GM12878 (cell line): ENCODE data around the gene IGF1R. TPM values are rescaled to one million over a fixed set of nuclear protein-coding genes. Genes with fewer than 3 reads are reported as not detected.

Source experiments
- ATAC-seq: fragments of 200-7000 bp; cut with Tn5 transposase; 3 replicates; pipeline ENCODE4 v1.9.1; 2020; ENCODE audit warnings: mild to moderate bottlenecking, moderate library complexity
- BruUV-seq: library from RNA; stranded (reverse); fragments of 400-500 nt; replicated peaks from 2 replicates; lab custom pipeline; 2021; lab: Mats Ljungman, UMichigan
- CTCF ChIA-PET: fragments of 300-600 bp; sonication (Branson Sonifier 250); formaldehyde crosslinking; extraction: SDS; loops from one replicate; lab custom pipeline; 2021; ENCODE audit warnings: inconsistent platforms; lab: Yijun Ruan, JAX
- POLR2A ChIA-PET: fragments of 350-600 bp; formaldehyde crosslinking; extraction: SDS; loops from one replicate; lab custom pipeline; 2021; ENCODE audit warnings: inconsistent platforms; lab: Charles Lee
- RAD21 ChIA-PET: fragments of 300-600 bp; sonication (Branson Sonifier 250); formaldehyde crosslinking; loops from one replicate; lab custom pipeline; 2023; ENCODE audit warnings: antibody characterized with exemption; ENCODE audit not compliant: unreplicated experiment; lab: Charles Lee
- SMC1A ChIA-PET: fragments of 300-600 bp; sonication (Branson Sonifier 250); formaldehyde crosslinking; loops from one replicate; lab custom pipeline; 2023; ENCODE audit not compliant: unreplicated experiment, uncharacterized antibody; lab: Charles Lee
- DNase-seq: peaks from one replicate; pipeline ENCODE4 v3.0.0-alpha.2; 2011; ENCODE audit warnings: low read depth, low spot score
- FAIRE-seq: peaks from 3 replicates; lab custom pipeline; 2011; peaks lifted over from hg19 to GRCh38; lab: Jason Lieb, UNC
- H2AFZ ChIP-seq: 2 replicates; pipeline ENCODE4 v1.6.0; 2011; ENCODE audit warnings: low read depth, low read length, control low read depth; ENCODE audit not compliant: control insufficient read depth
- H3K27ac ChIP-seq: 2 replicates; pipeline ENCODE4 v1.5.1; 2011; ENCODE audit warnings: control low read depth; ENCODE audit not compliant: control insufficient read depth, insufficient read depth
- H3K27me3 ChIP-seq, 2 experiments: replicated peaks in 1 of 2; 2 replicates each; pipeline versions ENCODE4 v1.6.0 to v1.6.1; 2011; ENCODE audit warnings: low read length in 1 of 2; ENCODE audit not compliant: control insufficient read depth in 2 of 2, insufficient read depth in 2 of 2
- H3K36me3 ChIP-seq, 2 experiments: 2 replicates each; pipeline ENCODE4 v1.5.1; 2011; ENCODE audit warnings: low read length in 1 of 2; ENCODE audit not compliant: control insufficient read depth in 2 of 2, insufficient read depth in 2 of 2
- H3K4me1 ChIP-seq: 2 replicates; pipeline ENCODE4 v1.6.1; 2011; ENCODE audit warnings: mild to moderate bottlenecking, low read length, moderate library complexity, mixed read lengths; ENCODE audit not compliant: control insufficient read depth, insufficient read depth
- H3K4me2 ChIP-seq: 2 replicates; pipeline ENCODE4 v1.6.0; 2011; ENCODE audit warnings: control low read depth; ENCODE audit not compliant: control insufficient read depth, insufficient read depth
- H3K4me3 ChIP-seq: fragments of 200-600 bp; sonication (generic); 2 replicates; pipeline ENCODE4 v1.5.1; 2016
- H3K79me2 ChIP-seq: 2 replicates; pipeline ENCODE4 v1.6.0; 2011; ENCODE audit warnings: low read length; ENCODE audit not compliant: control insufficient read depth, insufficient read depth
- H3K9ac ChIP-seq: 2 replicates; pipeline ENCODE4 v1.8.0; 2011; ENCODE audit warnings: low read length, control low read depth, mixed read lengths; ENCODE audit not compliant: control insufficient read depth, insufficient read depth
- H3K9me3 ChIP-seq: replicated peaks from 3 replicates; pipeline ENCODE4 v1.5.1; 2011; ENCODE audit warnings: mild to moderate bottlenecking, low read length; ENCODE audit not compliant: control insufficient read depth, insufficient read depth
- H4K20me1 ChIP-seq: 2 replicates; pipeline ENCODE4 v1.6.0; 2011; ENCODE audit not compliant: control insufficient read depth, insufficient read depth
- E2F4 ChIP-seq: IDR thresholded peaks from 2 replicates; pipeline ENCODE4 v1.6.1; 2012; ENCODE audit warnings: low read depth, low read length, improper control_type of control experiment
- FOXM1 ChIP-seq: IDR thresholded peaks from 2 replicates; pipeline ENCODE4 v1.6.1; 2012; ENCODE audit warnings: low read depth, mild to moderate bottlenecking, inconsistent platforms, low read length, moderate library complexity
- HDGF ChIP-seq: fragments of 450-650 bp; IDR thresholded peaks from 2 replicates; pipeline ENCODE4 v1.6.1; 2016; ENCODE audit warnings: antibody characterized with exemption
- NFIC ChIP-seq: IDR thresholded peaks from 2 replicates; pipeline ENCODE4 v1.6.1; 2012; ENCODE audit warnings: low read depth, mild to moderate bottlenecking, inconsistent platforms, low read length, moderate library complexity
- NFYB ChIP-seq: IDR thresholded peaks from 2 replicates; pipeline ENCODE4 v1.6.1; 2011; ENCODE audit warnings: low read depth, mild to moderate bottlenecking, low read length, improper control_type of control experiment, moderate library complexity; ENCODE audit not compliant: insufficient read depth
- NKRF ChIP-seq: fragments of 450-650 bp; conservative IDR thresholded peaks from 2 replicates; pipeline ENCODE4 v1.6.1; 2017; ENCODE audit warnings: mild to moderate bottlenecking, moderate library complexity
- POLR2A ChIP-seq: IDR thresholded peaks from 2 replicates; pipeline ENCODE4 v1.6.1; 2011; ENCODE audit warnings: low read depth, mild to moderate bottlenecking, low read length
- SMC3 ChIP-seq: IDR thresholded peaks from 2 replicates; pipeline ENCODE4 v1.6.1; 2011; ENCODE audit warnings: low read length, improper control_type of control experiment, borderline replicate concordance
- SREBF2 ChIP-seq: IDR thresholded peaks from 2 replicates; pipeline ENCODE4 v1.6.1; 2012; ENCODE audit warnings: mild to moderate bottlenecking, low read length
- STAT3 ChIP-seq: IDR thresholded peaks from 2 replicates; pipeline ENCODE4 v1.6.1; 2011; ENCODE audit warnings: low read depth, low read length, improper control_type of control experiment
- WGBS: methylation state at CpG from one replicate; pipeline ENCODE4 v1.1.6; 2016; ENCODE audit warnings: low lambda C conversion rate; ENCODE audit not compliant: insufficient replicate concordance, insufficient coverage; ENCODE audit errors: missing lambda C conversion rate; 5-methylcytosine and 5-hydroxymethylcytosine counted together
- in situ Hi-C: fragments of 300-500 bp; cut with MboI; formaldehyde crosslinking; loops from 9 replicates; pipeline ENCODE4 v1.14.3; 2018; ENCODE audit warnings: mixed read lengths
- intact Hi-C: fragments of 100-400 bp; cut with micrococcal nuclease; formaldehyde crosslinking; loops from one replicate; pipeline ENCODE4 v1.14.2; 2022; ENCODE audit not compliant: unreplicated experiment
- polyA plus RNA-seq, 11 experiments: library from polyadenylated mRNA; depleted of rRNA in 4 of 11; unstranded in 6 of 11; stranded (reverse) in 5 of 11; fragments of >200 nt; fragmentation: Nextera tagmentation in 4 of 11; fragmentation: Illumina TruSeq in 1 of 11; extraction: Ambion mirVana in 4 of 11; extraction: Trizol in 1 of 11; gene quantifications; 1 replicate in 1 of 11; 2 replicates in 10 of 11; pipeline versions ENCODE4 v1.2.1 to v1.2.3, GENCODE V29; 2011 to 2016; ENCODE audit warnings: inconsistent platforms in 2 of 11, missing spikeins in 2 of 11, low read depth in 1 of 11
- total RNA-seq, 4 experiments: library from RNA; depleted of rRNA in 3 of 4; stranded (reverse); fragments of >200 nt in 3 of 4; fragmentation: Illumina TruSeq in 1 of 4; extraction: Trizol in 1 of 4; gene quantifications; 2 replicates each; pipeline versions ENCODE4 v1.2.1 to v1.2.3, GENCODE V29; 2013 to 2021
- TF ChIP-seq, protein P1 (sequence below): fragments of 450-650 bp; IDR thresholded peaks from 2 replicates; pipeline ENCODE4 v1.6.1; 2017; ENCODE audit warnings: low read depth, mild to moderate bottlenecking, moderate library complexity
- TF ChIP-seq, protein P2 (sequence below): IDR thresholded peaks from 2 replicates; pipeline ENCODE4 v1.6.1; 2012; ENCODE audit warnings: low read depth, low read length, improper control_type of control experiment
- TF ChIP-seq, protein P3 (sequence below): IDR thresholded peaks from 2 replicates; pipeline ENCODE4 v1.6.1; 2011; ENCODE audit warnings: borderline replicate concordance, low read depth, mild to moderate bottlenecking, moderate library complexity, mixed read lengths, low read length; ENCODE audit not compliant: insufficient read depth; ENCODE audit errors: extremely low read length

Gene IGF1R
- total and polyA plus RNA-seq, 10 of the 15 experiments (the other 5 are each of a cell fraction or from before 2014, with no cell fraction given): 0.03 to 2.7 (median 0.66) TPM

GRCh38 chr15:98966091-98966787, 317.9 kb downstream of the IGF1R start:
- no TSS peak for BruUV-seq
- no peak overlapping the region for H3K9ac ChIP-seq
- H3K4me3 ChIP-seq: no peak overlapping the region
- POLR2A ChIA-PET: no interaction called here
- CTCF ChIA-PET: interaction anchor here (0.7 kb wide), 1 partner anchor 15 kb away, joined by 3 read pairs; no protein-coding TSS in a partner anchor
- 11% methylated on average over 5 of the region's 5 CpGs for WGBS
- H3K27me3 ChIP-seq: no peaks in the 10 kb centered on the region
- FAIRE-seq: no peak
- ATAC-seq: no peak
- intact Hi-C loops: no loop called here
- no peaks in the 10 kb centered on the region for H3K4me1 ChIP-seq
- RAD21 ChIA-PET: no interaction called here
- H3K36me3 ChIP-seq: no peaks in the 10 kb centered on the region
- in situ Hi-C loops: no loop called here
- no peaks in the 10 kb centered on the region for H3K79me2 ChIP-seq
- no peaks in the 10 kb centered on the region for H4K20me1 ChIP-seq
- no peak for DNase-seq
- no peak overlapping the region for H2AFZ ChIP-seq
- H3K9me3 ChIP-seq: peaks cover 9% of the 10 kb centered on the region
- H3K27ac ChIP-seq: no peak overlapping the region
- no peak overlapping the region for H3K4me2 ChIP-seq
- SMC1A ChIA-PET: interaction anchor here (2.3 kb wide), 1 partner anchor 13 kb away, joined by 10 read pairs; no protein-coding TSS in a partner anchor
- TF ChIP-seq NFIC (no peak), NKRF (no peak), SMC3 (no peak), NFYB (no peak), STAT3 (no peak), HDGF (no peak), E2F4 (no peak), SREBF2 (no peak), FOXM1 (no peak), POLR2A (no peak)
- TF ChIP-seq, protein P1, sequence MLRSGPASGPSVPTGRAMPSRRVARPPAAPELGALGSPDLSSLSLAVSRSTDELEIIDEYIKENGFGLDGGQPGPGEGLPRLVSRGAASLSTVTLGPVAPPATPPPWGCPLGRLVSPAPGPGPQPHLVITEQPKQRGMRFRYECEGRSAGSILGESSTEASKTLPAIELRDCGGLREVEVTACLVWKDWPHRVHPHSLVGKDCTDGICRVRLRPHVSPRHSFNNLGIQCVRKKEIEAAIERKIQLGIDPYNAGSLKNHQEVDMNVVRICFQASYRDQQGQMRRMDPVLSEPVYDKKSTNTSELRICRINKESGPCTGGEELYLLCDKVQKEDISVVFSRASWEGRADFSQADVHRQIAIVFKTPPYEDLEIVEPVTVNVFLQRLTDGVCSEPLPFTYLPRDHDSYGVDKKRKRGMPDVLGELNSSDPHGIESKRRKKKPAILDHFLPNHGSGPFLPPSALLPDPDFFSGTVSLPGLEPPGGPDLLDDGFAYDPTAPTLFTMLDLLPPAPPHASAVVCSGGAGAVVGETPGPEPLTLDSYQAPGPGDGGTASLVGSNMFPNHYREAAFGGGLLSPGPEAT: no peak
- TF ChIP-seq, protein P2, sequence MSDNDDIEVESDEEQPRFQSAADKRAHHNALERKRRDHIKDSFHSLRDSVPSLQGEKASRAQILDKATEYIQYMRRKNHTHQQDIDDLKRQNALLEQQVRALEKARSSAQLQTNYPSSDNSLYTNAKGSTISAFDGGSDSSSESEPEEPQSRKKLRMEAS: no peak
- TF ChIP-seq, protein P3, sequence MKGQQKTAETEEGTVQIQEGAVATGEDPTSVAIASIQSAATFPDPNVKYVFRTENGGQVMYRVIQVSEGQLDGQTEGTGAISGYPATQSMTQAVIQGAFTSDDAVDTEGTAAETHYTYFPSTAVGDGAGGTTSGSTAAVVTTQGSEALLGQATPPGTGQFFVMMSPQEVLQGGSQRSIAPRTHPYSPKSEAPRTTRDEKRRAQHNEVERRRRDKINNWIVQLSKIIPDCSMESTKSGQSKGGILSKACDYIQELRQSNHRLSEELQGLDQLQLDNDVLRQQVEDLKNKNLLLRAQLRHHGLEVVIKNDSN: no peak
